ENCODE results near the gene SH2B2. TPM values are rescaled to one million over a fixed set of nuclear protein-coding genes. Genes with fewer than 3 reads are reported as not detected.
A peak's percentile ranks its signal among the peaks of the same experiment; 100 is the strongest.

SH2B2 gene
- total RNA-seq, 2 donors from 2014 or later, result 3.1 to 5.0 TPM

GRCh38 chr7:102281785-102282184 is 4.9 kb upstream of the SH2B2 start:
- Histone ChIP-seq H3K9me3 (no peaks in the 10 kb centered on the region), H3K27ac (no peak overlapping the region), H3K36me3 (no peaks in the 10 kb centered on the region), H3K4me1 (peaks cover 4% of the 10 kb centered on the region), H3K27me3 (no peaks in the 10 kb centered on the region), H3K9ac (ENCODE audit: low read depth in 2 of 2, low read length in 2 of 2) (no peak overlapping the region), H3K4me3 (no peak overlapping the region)
- DNase-seq, result no peak
- TF ChIP-seq CTCF (IDR thresholded peaks at IDR 0.05), result no peak
- intact Hi-C loops (cut with DNase I), result no loop called here

DNA sequence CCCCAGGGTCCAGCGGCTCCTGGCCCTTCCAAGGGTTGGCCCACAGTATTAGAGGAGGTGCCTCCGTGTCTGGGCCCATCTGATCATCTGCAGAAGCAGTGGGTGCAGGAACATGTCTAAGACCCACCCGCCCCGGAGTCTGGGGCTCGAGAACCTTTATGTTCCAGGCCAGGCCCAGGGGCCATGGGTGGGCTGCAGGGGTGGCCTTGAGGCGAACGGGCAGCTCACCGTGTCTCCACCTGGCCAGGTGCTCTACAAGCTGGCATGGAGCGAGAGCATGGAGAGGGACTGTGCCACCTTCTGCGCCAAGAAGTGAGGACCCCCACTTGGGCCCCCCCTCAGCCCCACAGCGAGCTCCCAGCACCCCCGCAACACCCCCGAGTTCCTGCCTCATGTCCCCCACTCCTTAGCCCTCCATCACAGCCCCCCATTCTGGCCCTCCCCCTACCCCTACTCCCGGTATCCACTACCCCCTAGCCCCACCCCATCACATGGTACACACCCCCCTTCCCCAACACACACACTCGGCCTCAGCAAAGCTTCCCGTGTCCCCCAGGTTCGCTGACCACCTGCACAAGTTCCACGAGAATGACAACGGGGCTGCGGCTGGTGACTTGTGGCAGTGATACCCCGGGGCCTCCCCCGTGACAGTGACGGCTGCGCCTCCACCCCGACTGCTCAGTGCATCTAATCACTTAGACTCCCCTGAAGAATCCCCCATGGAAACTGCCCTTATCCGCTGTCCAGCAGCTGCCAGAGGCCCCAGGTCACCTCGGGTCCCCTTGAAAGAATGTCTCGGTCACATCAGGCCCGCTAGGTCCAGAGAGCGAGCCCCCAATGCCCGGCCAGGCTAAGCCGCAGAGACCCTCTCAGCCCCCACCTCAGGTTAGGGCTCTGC is 4.0 kb upstream of the SH2B2 start:
- no peak for DNase-seq
- no peak overlapping the region for H3K9ac ChIP-seq (ENCODE audit: low read depth in 2 of 2, low read length in 2 of 2)
- intact Hi-C loops (cut with DNase I), result no loop called here

GRCh38 chr7:102283477-102284189 is 3.0 kb upstream of the SH2B2 start:
- no peak overlapping the region for H3K4me3 ChIP-seq
- DNase-seq, result no peak
- H3K36me3 ChIP-seq, result no peaks in the 10 kb centered on the region
- TF ChIP-seq CTCF (IDR thresholded peaks at IDR 0.05), result no peak
- H3K9ac ChIP-seq (ENCODE audit: low read depth in 2 of 2, low read length in 2 of 2), result no peak overlapping the region
- H3K27me3 ChIP-seq, result no peaks in the 10 kb centered on the region
- intact Hi-C loops (cut with DNase I), result loop anchor here (2.0 kb wide), 1 partner anchor 109 kb away; no protein-coding TSS in a partner anchor
- H3K9me3 ChIP-seq, result no peaks in the 10 kb centered on the region
- peaks cover 7% of the 10 kb centered on the region for H3K4me1 ChIP-seq
- H3K27ac ChIP-seq, result no peak overlapping the region

More for the DNA sequence above, 4.0 kb upstream of the SH2B2 start:
- Histone ChIP-seq H3K4me3 (no peak overlapping the region), H3K27ac (no peak overlapping the region), H3K27me3 (no peaks in the 10 kb centered on the region), H3K4me1 (peaks cover 4% of the 10 kb centered on the region), H3K9me3 (no peaks in the 10 kb centered on the region), H3K36me3 (no peaks in the 10 kb centered on the region)
- TF ChIP-seq CTCF (IDR thresholded peaks at IDR 0.05), result no peak

DNA sequence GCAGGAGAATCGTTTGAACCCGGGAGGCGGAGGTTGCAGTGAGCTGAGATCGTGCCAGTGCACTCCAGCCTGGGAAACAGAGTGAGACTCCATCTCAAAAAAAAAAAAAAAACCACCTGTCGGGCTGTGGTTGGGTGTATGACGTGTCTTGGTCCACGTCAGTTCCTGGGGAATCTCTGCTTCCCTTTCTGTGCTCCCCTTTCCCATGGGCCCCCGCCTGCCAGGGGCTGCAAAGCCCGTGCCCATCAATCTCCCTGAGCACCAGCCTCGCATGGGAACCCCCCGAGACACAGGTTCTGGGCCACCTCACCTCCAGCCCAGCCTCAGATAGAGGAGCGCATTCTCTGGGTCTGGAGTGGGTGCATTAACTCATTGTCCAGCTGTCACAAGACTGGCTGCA is 2.3 kb upstream of the SH2B2 start:
- Histone ChIP-seq H3K9ac (ENCODE audit: low read depth in 2 of 2, low read length in 2 of 2) (peak overlapping the region in 1 of 2 donors; percentile 12), H3K27ac (no peak overlapping the region), H3K36me3 (no peaks in the 10 kb centered on the region), H3K9me3 (no peaks in the 10 kb centered on the region), H3K4me3 (no peak overlapping the region), H3K4me1 (peaks cover 8% of the 10 kb centered on the region), H3K27me3 (no peaks in the 10 kb centered on the region)
- intact Hi-C loops (cut with DNase I), result loop anchor here (2.0 kb wide), 1 partner anchor 108 kb away; no protein-coding TSS in a partner anchor
- TF ChIP-seq CTCF (IDR thresholded peaks at IDR 0.05), result no peak
- no peak for DNase-seq

DNA sequence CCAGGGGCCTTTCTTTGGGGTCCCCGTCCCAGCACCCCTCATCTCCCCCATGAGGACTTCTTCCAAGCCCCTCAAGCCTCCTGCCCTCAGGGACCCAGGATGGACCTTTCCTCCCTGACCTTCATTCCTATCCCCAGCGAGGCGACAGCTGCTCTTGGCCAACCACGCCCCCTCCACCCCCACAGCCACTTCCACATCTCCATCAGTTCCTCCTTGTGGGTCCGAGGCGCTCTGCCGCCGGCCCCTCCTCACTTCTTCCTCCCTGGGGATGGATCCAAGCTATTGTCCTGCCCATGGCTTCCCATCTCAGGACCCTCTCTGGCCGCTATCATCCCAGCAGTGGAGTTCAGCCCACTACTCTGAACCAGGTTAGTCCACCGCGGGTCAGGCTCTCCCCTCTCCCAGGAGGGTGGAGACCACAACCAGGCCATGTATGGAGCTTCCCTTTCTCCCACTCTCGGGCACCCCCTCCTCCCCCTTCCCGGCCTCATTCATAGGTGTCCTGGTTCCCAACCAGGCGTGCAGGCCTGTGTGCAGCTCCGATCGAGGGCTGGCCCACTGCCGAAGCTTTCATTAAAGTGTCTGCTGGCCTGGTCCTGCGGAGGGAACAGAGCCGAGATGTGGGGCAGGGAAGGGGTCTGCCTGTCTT is 1.7 kb upstream of the SH2B2 start:
- peak; percentile 53 for DNase-seq
- intact Hi-C loops (cut with DNase I), result loop anchor here (2.0 kb wide), 1 partner anchor 108 kb away; no protein-coding TSS in a partner anchor
- Histone ChIP-seq H3K27ac (no peak overlapping the region), H3K4me1 (peaks cover 8% of the 10 kb centered on the region), H3K9ac (ENCODE audit: low read depth in 2 of 2, low read length in 2 of 2) (peak overlapping the region in 1 of 2 donors; percentile 26), H3K4me3 (peak overlapping the region; percentile 84), H3K9me3 (no peaks in the 10 kb centered on the region), H3K36me3 (no peaks in the 10 kb centered on the region), H3K27me3 (no peaks in the 10 kb centered on the region)
- TF ChIP-seq CTCF (IDR thresholded peaks at IDR 0.05), result no peak
